ENCODE data around the gene KANSL2. TPM values are rescaled to one million over a fixed set of nuclear protein-coding genes. Genes with fewer than 3 reads are reported as not detected.

KANSL2 gene
- total and polyA plus RNA-seq, 7 donors = 30.7 to 88.1 (median 35.2) TPM

GRCh38 chr12:48695859-48696258 lies 13.8 kb upstream of the KANSL2 start:
- Histone ChIP-seq H3K36me3 (ENCODE audit: insufficient read depth in 1 of 2, low read depth in 1 of 2) (peaks cover 9 to 91% of the 10 kb centered on the region in 2 donors), H3K4me3 (no peak overlapping the region), H3K27me3 (ENCODE audit: insufficient read depth in 3 of 3, low read length in 2 of 3) (no peaks in the 10 kb centered on the region), H3K9me3 (no peaks in the 10 kb centered on the region), H3K4me1 (peaks cover 38% of the 10 kb centered on the region), H3K27ac (no peak overlapping the region)
- TF ChIP-seq, protein P1, sequence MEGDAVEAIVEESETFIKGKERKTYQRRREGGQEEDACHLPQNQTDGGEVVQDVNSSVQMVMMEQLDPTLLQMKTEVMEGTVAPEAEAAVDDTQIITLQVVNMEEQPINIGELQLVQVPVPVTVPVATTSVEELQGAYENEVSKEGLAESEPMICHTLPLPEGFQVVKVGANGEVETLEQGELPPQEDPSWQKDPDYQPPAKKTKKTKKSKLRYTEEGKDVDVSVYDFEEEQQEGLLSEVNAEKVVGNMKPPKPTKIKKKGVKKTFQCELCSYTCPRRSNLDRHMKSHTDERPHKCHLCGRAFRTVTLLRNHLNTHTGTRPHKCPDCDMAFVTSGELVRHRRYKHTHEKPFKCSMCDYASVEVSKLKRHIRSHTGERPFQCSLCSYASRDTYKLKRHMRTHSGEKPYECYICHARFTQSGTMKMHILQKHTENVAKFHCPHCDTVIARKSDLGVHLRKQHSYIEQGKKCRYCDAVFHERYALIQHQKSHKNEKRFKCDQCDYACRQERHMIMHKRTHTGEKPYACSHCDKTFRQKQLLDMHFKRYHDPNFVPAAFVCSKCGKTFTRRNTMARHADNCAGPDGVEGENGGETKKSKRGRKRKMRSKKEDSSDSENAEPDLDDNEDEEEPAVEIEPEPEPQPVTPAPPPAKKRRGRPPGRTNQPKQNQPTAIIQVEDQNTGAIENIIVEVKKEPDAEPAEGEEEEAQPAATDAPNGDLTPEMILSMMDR (IDR thresholded peaks at IDR 0.05) = no peak
- intact Hi-C loops (cut with DNase I) = no loop called here
- 95 to 98% (median 98%) methylated on average over 2 of the region's 2 CpGs for WGBS, 3 donors
- DNase-seq = no peak
- ATAC-seq = no peak

DNA sequence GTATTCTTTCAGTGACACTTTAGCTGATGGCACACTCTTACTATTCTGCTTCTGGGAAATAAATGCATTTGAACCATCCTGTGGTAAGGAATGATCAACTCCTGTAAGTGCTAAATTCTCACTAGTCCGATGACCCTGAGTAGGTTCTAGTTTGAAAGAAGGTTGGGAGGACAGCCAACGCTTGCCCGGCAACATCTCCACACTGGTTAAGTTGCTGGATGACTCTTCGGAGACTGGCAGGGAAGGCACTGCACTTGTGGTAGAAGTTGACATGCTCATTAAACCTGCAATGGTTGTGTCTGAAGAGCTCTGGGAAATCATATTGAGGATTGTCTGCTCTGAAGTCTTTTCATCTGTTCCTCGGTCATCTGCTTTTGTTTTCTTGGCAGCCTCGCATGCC lies 12.0 kb upstream of the KANSL2 start:
- Histone ChIP-seq H3K4me1 (peaks cover 42% of the 10 kb centered on the region), H3K4me3 (no peak overlapping the region), H3K9me3 (no peaks in the 10 kb centered on the region), H3K27ac (peak overlapping the region; percentile 57), H3K36me3 (ENCODE audit: insufficient read depth in 1 of 2, low read depth in 1 of 2) (peaks cover 9 to 74% of the 10 kb centered on the region in 2 donors), H3K27me3 (ENCODE audit: insufficient read depth in 3 of 3, low read length in 2 of 3) (no peaks in the 10 kb centered on the region)
- ATAC-seq (peak; percentile 43 to 70 (median 50)), DNase-seq (no peak)
- 49 to 67% (median 57%) methylated on average over 6 of the region's 6 CpGs for WGBS, 3 donors
- TF ChIP-seq, protein P1 (IDR thresholded peaks at IDR 0.05) = no peak
- intact Hi-C loops (cut with DNase I) = no loop called here

- ATAC-seq (peak in 1 of 4 donors; percentile 11), DNase-seq (no peak)
- H3K4me1 ChIP-seq = peaks cover 42% of the 10 kb centered on the region
- TF ChIP-seq, protein P1 (IDR thresholded peaks at IDR 0.05) = no peak
- H3K36me3 ChIP-seq (ENCODE audit: insufficient read depth in 1 of 2, low read depth in 1 of 2) = peaks cover 9 to 74% of the 10 kb centered on the region in 2 donors
- intact Hi-C loops (cut with DNase I) = no loop called here
- no peaks in the 10 kb centered on the region for H3K9me3 ChIP-seq
- no peak overlapping the region for H3K4me3 ChIP-seq
- H3K27ac ChIP-seq = peak overlapping the region; percentile 57
- WGBS, 3 donors = 77 to 91% (median 87%) methylated on average over 6 of the region's 6 CpGs
- H3K27me3 ChIP-seq (ENCODE audit: insufficient read depth in 3 of 3, low read length in 2 of 3) = no peaks in the 10 kb centered on the region
Measured at GRCh38 chr12:48693572-48693971, 11.5 kb upstream of the KANSL2 start.

DNA sequence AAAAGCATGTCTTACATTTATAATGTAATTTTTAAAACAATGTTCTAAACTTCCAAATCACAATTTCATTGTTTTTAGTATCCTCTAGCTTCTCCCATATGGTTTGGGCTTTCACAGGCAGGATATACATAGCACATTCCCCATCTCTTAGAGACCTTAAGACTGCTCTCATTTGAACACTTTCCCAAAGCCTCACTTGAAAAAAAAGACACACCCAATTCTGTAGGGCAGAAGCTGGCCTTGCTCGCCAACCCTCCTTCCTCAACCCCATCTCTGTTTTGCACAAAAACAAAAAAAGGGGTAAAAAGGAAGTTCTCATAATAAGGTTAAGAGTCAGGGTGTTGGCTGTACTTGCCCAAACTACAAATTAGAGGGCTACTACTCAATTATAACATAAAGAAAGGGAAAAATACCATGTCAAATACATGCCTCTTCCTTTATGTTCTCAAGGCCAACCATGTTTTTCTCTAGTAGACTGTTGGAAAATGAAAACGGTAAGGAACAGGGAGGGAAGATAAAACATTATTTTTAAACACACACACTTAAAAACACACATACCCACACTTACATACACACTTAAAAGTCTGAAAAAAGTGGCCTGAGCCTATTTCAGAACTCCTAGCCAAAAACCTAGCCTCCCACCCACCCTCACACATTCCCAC lies 9.9 kb upstream of the KANSL2 start:
- peaks cover 9 to 64% of the 10 kb centered on the region in 2 donors for H3K36me3 ChIP-seq (ENCODE audit: insufficient read depth in 1 of 2, low read depth in 1 of 2)
- intact Hi-C loops (cut with DNase I) = no loop called here
- peak overlapping the region; percentile 71 for H3K27ac ChIP-seq
- peaks cover 42% of the 10 kb centered on the region for H3K4me1 ChIP-seq
- no peak overlapping the region for H3K4me3 ChIP-seq
- TF ChIP-seq, protein P1 (IDR thresholded peaks at IDR 0.05) = no peak
- no peaks in the 10 kb centered on the region for H3K9me3 ChIP-seq
- ATAC-seq (no peak), DNase-seq (no peak)
- WGBS, 3 donors = 44 to 57% (median 53%) methylated on average over 2 of the region's 2 CpGs
- H3K27me3 ChIP-seq (ENCODE audit: insufficient read depth in 3 of 3, low read length in 2 of 3) = no peaks in the 10 kb centered on the region

DNA sequence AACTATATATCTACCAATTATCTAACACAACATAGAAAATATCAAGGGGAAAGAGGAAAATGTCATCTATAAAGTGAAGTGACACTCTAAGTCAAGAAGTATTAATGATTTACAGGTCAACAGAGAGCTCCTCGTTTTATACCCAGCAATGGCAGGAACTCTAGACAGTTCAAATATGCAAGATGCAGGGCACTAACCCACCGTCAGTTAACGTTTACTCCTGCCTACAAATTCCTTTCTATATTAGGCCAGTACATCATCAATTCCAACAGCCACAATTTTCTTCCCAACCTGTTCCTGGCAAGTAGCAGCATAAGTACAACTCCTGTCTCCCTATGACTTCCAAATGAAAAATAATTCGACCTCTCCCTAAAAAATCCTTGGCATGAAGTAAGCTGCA lies 9.0 kb upstream of the KANSL2 start:
- peak; percentile 59 to 79 (median 66) for ATAC-seq
- TF ChIP-seq, protein P1 (IDR thresholded peaks at IDR 0.05) = no peak

More for the DNA sequence above, 9.0 kb upstream of the KANSL2 start:
- DNase-seq = no peak
- H3K27me3 ChIP-seq (ENCODE audit: insufficient read depth in 3 of 3, low read length in 2 of 3) = no peaks in the 10 kb centered on the region
- H3K36me3 ChIP-seq (ENCODE audit: insufficient read depth in 1 of 2, low read depth in 1 of 2) = peaks cover 9 to 56% of the 10 kb centered on the region in 2 donors
- H3K4me3 ChIP-seq = no peak overlapping the region
- intact Hi-C loops (cut with DNase I) = no loop called here
- peaks cover 34% of the 10 kb centered on the region for H3K4me1 ChIP-seq
- H3K27ac ChIP-seq = peak overlapping the region; percentile 71
- no peaks in the 10 kb centered on the region for H3K9me3 ChIP-seq
- WGBS, 3 donors = 19 to 33% (median 24%) methylated on average over 4 of the region's 4 CpGs

Data from psoas muscle (tissue), 8 donors.